GM18508 (cell line): ENCODE data around the gene HCFC2.

ENCODE experiments used
- ATAC-seq: cut with Tn5 transposase; IDR thresholded peaks from one replicate; pipeline ENCODE4 v1.9.1; 2021; ENCODE audit warnings: moderate number of reproducible peaks; ENCODE audit not compliant: insufficient read depth, unreplicated experiment

Gene HCFC2

DNA sequence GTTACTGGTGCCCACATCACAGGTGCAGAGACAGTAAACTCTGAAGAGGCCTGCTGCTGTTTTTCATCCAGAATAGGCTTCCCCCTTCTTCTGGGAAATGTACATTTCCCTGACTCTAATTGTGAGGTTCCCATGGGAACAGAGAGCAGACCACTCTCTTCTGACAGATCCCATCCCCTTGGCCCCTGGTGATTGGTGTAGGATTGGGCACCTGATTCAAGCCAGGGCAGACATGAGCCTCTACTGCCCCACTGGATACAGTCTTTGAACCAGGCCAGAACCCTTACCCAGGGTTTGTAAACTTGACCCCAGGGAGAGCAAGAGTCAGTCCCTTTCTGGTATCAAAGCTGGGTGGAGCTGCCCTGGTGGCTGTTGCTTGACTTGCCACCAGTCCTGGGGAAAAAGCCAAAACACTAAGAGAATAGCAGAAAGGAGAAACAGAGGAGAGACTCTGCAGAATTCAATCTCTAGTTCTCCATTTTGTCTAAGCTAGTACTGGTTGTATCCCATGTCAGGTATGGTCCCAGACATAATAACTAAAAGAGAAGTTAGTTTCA lies 88.4 kb downstream of the HCFC2 start:
- no peak for ATAC-seq

GRCh38 chr12:104154286-104154685 lies 90.0 kb downstream of the HCFC2 start:
- no peak for ATAC-seq

GRCh38 chr12:104154806-104155205 lies 90.5 kb downstream of the HCFC2 start:
- no peak for ATAC-seq
